Skeletal muscle satellite cell (primary cell): ENCODE data around the gene SNX25.

Source experiments
- H3K27me3 ChIP-seq: 2 replicates; pipeline ENCODE4 v1.7.0; 2013; ENCODE audit warnings: low read length; ENCODE audit not compliant: control insufficient read depth, insufficient read depth
- H3K36me3 ChIP-seq: 2 replicates; pipeline ENCODE4 v1.7.0; 2013; ENCODE audit warnings: mild to moderate bottlenecking, control low read depth, low read length; ENCODE audit not compliant: insufficient read depth
- H3K4me1 ChIP-seq: 2 replicates; pipeline ENCODE4 v1.7.0; 2013; ENCODE audit warnings: low read length; ENCODE audit not compliant: control insufficient read depth, insufficient read depth
- H3K4me2 ChIP-seq: 2 replicates; pipeline ENCODE4 v1.7.0; 2013; ENCODE audit warnings: mild to moderate bottlenecking, low read length
- H3K4me3 ChIP-seq: 2 replicates; pipeline ENCODE4 v1.7.0; 2013; ENCODE audit warnings: low read length
- H3K9ac ChIP-seq: 2 replicates; pipeline ENCODE4 v1.7.0; 2013; ENCODE audit warnings: mild to moderate bottlenecking, low read depth, low read length, moderate library complexity
- H3K9me3 ChIP-seq: replicated peaks from 2 replicates; pipeline ENCODE4 v1.7.0; 2013; ENCODE audit warnings: mild to moderate bottlenecking, control low read depth, low read length

SNX25 gene

DNA sequence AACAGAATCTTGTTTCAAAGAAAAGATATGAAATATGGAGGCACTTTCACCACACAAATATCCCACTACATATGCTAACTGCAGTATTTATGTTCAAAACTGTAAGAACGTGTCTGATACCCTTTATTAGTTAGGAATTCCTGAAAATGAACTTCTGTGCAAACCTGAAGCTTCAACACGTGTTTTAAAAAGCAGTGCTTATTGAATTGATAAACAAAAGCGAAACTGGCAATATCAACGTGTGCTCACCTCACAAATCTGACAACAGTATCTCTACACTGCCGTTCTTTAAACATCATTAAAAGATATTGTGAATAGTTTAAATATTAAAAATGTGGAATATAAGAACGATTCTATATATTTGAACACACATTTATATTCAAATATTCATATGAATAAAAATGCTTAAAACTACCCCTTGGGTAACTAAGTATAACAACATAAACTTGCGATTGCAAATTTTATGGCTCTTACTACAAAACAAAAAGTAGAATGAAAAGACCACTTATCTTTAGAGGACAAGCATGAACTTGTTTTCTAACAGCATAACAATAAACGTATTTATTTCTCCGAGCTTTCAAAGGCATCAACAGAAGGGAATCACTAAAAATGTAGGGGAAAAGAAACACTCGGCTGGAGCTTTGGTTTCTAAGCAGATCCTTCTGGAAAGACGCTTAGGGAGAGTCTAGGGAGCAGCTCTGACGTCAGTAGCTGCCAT is 186.0 kb downstream of the SNX25 start, which contains the start of gene LRP2BP:
LRP2BP (minus strand) TSS at position 687 of the 718 bp plus-strand sequence. CDS start 17,738 bp downstream, outside the sequence.
- Histone ChIP-seq H3K27me3 (no peaks in the 10 kb centered on the region), H3K9me3 (no peaks in the 10 kb centered on the region), H3K36me3 (peaks cover 16% of the 10 kb centered on the region), H3K4me2 (peak within 1 kb of the TSS; percentile 98), H3K9ac (peak within 1 kb of the TSS; percentile 92), H3K4me3 (peak within 1 kb of the TSS; percentile 82), H3K4me1 (peaks cover 20% of the 10 kb centered on the region)

DNA sequence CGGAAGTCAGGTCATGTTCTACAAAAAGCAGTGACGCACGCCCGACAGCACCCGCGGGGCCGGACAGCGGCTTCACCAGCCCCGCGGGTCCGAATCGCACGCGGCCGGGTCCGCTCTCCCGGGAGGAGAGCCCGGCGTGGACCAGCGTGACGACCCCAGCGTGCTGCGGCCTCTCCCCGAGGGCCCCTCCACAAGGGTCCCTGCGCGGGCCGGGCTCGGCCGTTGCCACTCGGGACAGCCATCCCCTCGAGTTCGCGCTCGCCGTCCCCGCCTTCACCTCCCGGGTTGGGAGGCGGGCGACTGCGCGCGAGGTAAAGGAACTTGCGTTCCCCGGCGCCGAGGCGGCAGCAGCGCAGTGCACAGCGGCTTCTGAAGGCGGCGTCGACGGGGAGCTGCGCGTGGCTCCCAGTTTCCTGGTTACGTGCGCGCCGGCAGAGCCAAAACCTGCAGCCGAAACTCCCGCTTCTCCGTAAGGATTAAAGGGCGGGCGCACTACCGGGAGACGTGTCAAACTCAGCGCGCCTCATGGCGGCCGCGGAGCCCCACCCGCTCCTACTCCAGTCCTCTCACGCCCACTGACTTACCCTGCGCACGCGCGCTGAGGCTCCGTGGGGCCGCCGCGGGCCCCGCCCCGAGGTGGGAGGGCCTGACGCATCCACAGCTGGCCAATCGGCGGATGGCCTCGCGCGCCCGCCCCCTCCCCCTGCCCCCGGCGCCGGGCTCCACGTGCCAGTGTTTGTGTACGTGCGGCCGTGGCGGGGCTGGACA is 186.7 kb downstream of the SNX25 start:
- H3K9me3 ChIP-seq, result no peaks in the 10 kb centered on the region
- peak overlapping the region; percentile 98 for H3K4me2 ChIP-seq
- peaks cover 16% of the 10 kb centered on the region for H3K36me3 ChIP-seq
- H3K9ac ChIP-seq, result peak overlapping the region; percentile 92
- peak overlapping the region; percentile 82 for H3K4me3 ChIP-seq
- peaks cover 20% of the 10 kb centered on the region for H3K4me1 ChIP-seq
- H3K27me3 ChIP-seq, result no peaks in the 10 kb centered on the region

DNA sequence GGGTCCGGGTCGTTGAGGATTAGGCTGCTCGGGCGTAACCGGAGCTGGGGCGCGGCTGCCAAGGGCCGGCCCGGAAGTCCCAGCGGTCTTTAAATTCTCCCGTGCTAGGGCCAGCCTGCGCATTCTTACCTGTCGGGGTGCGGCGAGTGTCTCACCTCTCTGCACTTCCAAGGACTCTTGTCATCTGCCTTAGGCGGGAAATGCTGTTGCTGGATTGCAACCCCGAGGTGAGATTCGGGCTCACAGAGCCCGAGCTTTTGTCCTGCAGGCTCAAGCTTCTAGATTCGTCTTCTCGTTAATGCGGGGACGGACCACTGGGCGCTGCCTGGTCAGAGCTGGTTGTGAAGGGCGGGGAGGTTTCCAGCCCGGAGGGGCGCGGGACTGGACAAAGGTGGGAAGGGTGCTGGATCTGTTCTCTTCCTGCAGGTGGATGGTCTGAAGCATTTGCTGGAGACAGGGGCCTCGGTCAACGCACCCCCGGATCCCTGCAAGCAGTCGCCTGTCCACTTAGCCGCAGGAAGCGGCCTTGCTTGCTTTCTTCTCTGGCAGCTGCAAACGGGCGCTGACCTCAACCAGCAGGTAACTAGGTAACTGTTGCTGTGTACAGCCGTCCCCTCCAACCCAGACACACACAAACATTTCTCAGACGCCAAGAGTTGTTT is 187.5 kb downstream of the SNX25 start, which contains the start of gene ANKRD37:
ANKRD37 (plus strand) TSS at position 118 of the 662 bp plus-strand sequence; CDS start at position 201, 83 bp downstream.
- peaks cover 20% of the 10 kb centered on the region for H3K4me1 ChIP-seq
- peaks cover 17% of the 10 kb centered on the region for H3K36me3 ChIP-seq
- H3K4me2 ChIP-seq, result peak within 1 kb of the TSS; percentile 98
- H3K27me3 ChIP-seq, result no peaks in the 10 kb centered on the region
- H3K9ac ChIP-seq, result peak within 1 kb of the TSS; percentile 92
- H3K9me3 ChIP-seq, result no peaks in the 10 kb centered on the region
- peak within 1 kb of the TSS; percentile 82 for H3K4me3 ChIP-seq

DNA sequence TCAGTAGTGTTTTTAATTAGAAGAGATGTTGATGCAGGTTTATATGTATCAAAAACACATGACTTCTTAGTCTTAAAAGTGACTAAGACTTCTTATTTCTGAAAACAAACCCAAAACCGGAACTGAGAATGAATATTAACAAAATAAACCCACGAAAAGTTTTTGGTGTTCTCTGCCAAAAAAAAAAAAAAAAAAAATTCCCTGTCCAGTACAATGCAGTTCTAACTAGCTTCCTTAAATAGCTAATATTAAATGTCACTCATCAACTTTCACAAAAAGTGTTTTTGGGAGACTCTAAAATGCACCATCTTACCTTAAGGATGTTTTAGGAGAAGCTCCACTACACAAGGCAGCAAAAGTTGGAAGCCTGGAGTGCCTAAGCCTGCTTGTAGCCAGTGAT is 189.2 kb downstream of the SNX25 start:
- Histone ChIP-seq H3K9ac (no peak overlapping the region), H3K9me3 (no peaks in the 10 kb centered on the region), H3K4me2 (peak overlapping the region; percentile 23), H3K27me3 (no peaks in the 10 kb centered on the region), H3K4me3 (no peak overlapping the region), H3K36me3 (peaks cover 26% of the 10 kb centered on the region), H3K4me1 (peaks cover 20% of the 10 kb centered on the region)

DNA sequence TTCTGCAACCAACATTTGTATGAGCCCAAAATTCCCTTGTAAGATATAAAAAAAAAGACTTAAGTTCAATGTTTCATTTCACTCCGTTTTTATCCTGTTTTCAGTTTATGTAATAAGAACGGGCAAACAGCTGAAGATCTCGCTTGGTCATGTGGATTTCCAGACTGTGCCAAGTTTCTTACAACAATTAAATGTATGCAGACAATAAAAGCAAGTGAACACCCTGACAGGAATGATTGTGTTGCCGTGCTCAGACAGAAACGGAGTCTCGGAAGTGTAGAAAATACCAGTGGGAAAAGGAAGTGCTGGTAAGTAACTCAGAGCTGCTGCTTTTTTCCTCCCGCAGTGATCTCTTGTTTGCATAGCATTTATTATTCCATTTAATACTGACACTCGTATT is 190.1 kb downstream of the SNX25 start:
- H3K9ac ChIP-seq, result no peak overlapping the region
- H3K4me2 ChIP-seq, result peak overlapping the region; percentile 1
- H3K36me3 ChIP-seq, result peaks cover 26% of the 10 kb centered on the region
- H3K4me3 ChIP-seq, result no peak overlapping the region
- no peaks in the 10 kb centered on the region for H3K9me3 ChIP-seq
- H3K27me3 ChIP-seq, result no peaks in the 10 kb centered on the region
- peaks cover 17% of the 10 kb centered on the region for H3K4me1 ChIP-seq

DNA sequence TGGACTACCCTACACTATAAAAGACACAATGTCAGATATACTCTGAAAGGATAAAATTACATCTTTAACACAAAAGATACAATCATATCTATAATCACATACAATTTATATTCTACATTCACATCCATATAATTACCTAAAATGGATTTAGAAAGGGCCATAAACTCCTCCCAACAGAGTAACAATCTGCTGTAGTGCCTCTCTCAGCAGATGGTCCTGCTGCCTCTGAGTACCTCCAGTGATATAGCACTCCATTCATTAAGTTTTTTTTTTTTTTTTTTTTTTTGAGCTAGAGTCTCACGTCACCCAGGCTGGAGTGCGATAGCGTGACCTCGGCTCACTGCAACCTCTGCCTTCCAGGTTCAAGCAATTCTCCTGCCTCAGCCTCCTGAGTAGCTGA is 194.6 kb downstream of the SNX25 start:
- no peaks in the 10 kb centered on the region for H3K27me3 ChIP-seq
- no peaks in the 10 kb centered on the region for H3K4me1 ChIP-seq
- H3K9ac ChIP-seq, result no peak overlapping the region
- H3K4me2 ChIP-seq, result no peak overlapping the region
- no peaks in the 10 kb centered on the region for H3K9me3 ChIP-seq
- H3K36me3 ChIP-seq, result peaks cover 48% of the 10 kb centered on the region
- no peak overlapping the region for H3K4me3 ChIP-seq

DNA sequence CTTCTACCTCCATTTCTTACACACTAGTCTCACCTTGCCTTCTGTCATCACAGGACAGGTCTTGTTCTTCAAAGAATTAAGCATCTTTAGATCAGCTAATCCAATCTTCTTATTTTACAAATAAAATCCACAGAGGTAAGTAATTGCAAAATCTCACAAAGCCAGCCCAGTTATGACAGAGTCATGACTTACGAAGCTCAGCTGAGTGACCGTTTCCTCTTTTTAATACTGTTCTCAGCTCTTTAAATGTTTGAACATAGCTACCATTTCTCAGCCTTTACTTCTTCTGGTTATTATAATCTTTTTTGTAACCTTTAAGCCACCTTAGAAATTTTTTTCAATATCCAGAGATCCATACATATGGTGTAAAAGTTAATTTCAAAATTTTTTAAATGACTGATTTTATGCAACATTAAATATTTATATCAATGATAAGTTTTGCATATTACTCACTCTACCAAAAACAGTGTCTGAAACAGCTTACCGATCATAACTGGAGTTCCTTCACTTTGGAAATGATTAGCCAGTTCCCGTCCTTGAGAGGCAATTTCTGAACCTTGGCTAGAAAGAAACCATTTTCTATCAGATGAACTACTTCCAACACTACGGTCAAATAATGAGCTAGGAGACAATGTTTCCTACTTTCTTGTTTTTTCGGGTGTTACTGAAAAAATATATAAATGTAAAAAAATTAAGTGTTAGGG is 196.1 kb downstream of the SNX25 start:
- Histone ChIP-seq H3K4me2 (no peak overlapping the region), H3K4me3 (no peak overlapping the region), H3K36me3 (peaks cover 40% of the 10 kb centered on the region), H3K27me3 (no peaks in the 10 kb centered on the region), H3K9ac (no peak overlapping the region), H3K9me3 (no peaks in the 10 kb centered on the region), H3K4me1 (no peaks in the 10 kb centered on the region)

DNA sequence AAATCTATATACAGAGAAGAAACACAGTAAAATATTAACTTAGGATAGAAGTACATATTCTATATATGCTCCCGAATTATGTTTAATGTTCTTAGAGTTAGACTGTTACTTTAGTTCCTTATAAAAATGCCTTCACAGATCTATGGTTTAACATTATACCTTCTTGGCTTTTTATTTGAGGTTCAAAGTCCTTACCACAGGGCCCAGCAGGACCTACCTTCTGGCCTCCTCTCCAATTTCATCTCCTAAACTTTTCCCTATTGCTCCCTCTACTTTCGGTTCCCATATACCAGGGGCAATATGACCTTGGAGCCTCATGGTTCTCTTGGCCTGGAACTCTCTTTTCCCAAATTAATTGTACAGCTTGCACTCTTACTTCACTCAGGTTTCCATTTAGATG is 199.0 kb downstream of the SNX25 start:
- Histone ChIP-seq H3K9me3 (no peaks in the 10 kb centered on the region), H3K36me3 (peaks cover 44% of the 10 kb centered on the region), H3K27me3 (no peaks in the 10 kb centered on the region), H3K4me1 (no peaks in the 10 kb centered on the region), H3K9ac (no peak overlapping the region), H3K4me3 (no peak overlapping the region), H3K4me2 (no peak overlapping the region)

DNA sequence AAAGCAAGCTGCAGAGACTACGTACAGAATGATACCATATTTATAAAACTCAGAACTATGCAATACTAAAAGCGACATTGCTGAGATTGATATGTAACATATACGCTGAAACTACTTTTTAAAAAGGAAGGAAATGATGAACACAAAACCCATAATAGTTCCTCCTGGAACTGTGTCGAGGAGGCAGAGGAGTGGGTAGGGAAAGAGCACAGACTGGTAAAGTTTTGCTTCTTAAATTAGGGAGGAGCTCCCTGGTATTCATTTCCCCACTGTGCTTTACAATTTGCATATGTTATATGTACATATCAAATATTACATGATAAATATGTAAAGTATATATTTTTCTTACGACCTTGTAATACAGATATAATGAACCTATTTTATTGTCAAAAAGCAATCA is 202.5 kb downstream of the SNX25 start:
- Histone ChIP-seq H3K9me3 (no peaks in the 10 kb centered on the region), H3K4me3 (no peak overlapping the region), H3K36me3 (peaks cover 50% of the 10 kb centered on the region), H3K27me3 (no peaks in the 10 kb centered on the region), H3K4me1 (no peaks in the 10 kb centered on the region), H3K4me2 (no peak overlapping the region), H3K9ac (no peak overlapping the region)

DNA sequence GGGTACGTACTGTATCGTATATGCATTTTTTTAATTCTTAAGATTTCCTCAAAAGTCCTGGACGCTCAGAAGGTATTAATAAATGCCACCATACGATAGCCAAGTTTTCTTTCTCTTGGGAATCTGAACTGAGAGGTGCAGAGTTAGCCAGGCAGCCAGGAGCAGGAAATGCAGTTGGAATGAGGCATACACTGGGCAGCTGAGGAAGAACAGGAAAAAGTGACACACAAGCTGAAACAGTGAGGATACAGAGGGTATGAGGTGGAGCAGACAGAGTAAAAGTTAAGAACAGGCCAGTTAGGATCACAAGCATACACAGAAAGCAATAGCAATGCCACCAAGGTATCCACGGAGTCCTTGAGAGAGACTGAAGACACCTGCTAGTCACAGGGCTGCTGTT is 203.0 kb downstream of the SNX25 start:
- Histone ChIP-seq H3K9me3 (no peaks in the 10 kb centered on the region), H3K27me3 (no peaks in the 10 kb centered on the region), H3K4me1 (no peaks in the 10 kb centered on the region), H3K9ac (no peak overlapping the region), H3K4me3 (no peak overlapping the region), H3K36me3 (peaks cover 54% of the 10 kb centered on the region), H3K4me2 (no peak overlapping the region)
